GM18517 (cell line): ENCODE measurements around the gene GAD2.

Experiments
- ATAC-seq: cut with Tn5 transposase; IDR thresholded peaks from one replicate; pipeline ENCODE4 v1.9.1; 2021; ENCODE audit warnings: mild to moderate bottlenecking, moderate library complexity; ENCODE audit not compliant: unreplicated experiment

The GAD2 gene

GRCh38 chr10:26221541-26221940 is 5.0 kb downstream of the GAD2 start:
- no peak for ATAC-seq

- ATAC-seq, result no peak
Observed at GRCh38 chr10:26222563-26222962, 6.0 kb downstream of the GAD2 start.

GRCh38 chr10:26225322-26225721 is 8.7 kb downstream of the GAD2 start:
- ATAC-seq, result no peak

- no peak for ATAC-seq
Observed at GRCh38 chr10:26227786-26228185, 11.2 kb downstream of the GAD2 start.

- ATAC-seq, result no peak
Observed at GRCh38 chr10:26232174-26232573, 15.6 kb downstream of the GAD2 start.

DNA sequence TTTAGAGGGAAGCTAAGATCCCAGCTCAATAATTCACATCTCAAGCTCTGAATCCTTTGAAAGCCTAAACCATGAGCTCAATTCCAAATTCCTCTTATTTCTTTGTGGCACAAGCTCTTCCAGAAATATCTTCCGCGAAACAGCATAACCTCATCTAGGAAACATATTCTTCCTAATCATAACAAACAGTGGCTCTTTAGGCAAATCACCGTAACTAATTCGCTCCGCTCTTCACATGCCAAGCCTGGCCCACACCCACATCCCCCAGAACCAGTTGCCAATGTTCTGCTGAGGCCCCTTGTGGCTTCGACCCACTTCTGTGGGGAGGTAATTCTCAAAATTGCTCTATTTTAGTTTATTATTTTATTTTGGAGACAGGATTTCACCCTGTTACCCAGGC is 19.2 kb downstream of the GAD2 start:
- no peak for ATAC-seq

DNA sequence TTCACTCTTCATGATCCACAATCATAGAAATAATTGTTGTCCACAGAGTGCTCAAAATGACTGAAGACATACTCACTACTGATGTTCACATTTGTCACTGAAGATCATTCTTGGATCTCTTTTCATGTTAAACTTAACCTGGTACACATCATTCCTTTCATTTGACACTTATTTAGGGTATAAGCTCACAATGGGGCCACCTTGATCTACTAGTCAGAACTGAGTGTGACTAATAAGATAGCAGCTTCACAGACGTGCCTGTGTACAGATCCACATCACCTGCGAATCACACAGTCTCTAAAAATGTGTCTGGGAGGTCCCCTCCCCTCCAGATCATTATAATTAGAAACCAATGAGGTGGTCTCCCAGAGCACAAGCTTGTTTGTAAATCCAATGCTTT is 21.8 kb downstream of the GAD2 start:
- no peak for ATAC-seq

DNA sequence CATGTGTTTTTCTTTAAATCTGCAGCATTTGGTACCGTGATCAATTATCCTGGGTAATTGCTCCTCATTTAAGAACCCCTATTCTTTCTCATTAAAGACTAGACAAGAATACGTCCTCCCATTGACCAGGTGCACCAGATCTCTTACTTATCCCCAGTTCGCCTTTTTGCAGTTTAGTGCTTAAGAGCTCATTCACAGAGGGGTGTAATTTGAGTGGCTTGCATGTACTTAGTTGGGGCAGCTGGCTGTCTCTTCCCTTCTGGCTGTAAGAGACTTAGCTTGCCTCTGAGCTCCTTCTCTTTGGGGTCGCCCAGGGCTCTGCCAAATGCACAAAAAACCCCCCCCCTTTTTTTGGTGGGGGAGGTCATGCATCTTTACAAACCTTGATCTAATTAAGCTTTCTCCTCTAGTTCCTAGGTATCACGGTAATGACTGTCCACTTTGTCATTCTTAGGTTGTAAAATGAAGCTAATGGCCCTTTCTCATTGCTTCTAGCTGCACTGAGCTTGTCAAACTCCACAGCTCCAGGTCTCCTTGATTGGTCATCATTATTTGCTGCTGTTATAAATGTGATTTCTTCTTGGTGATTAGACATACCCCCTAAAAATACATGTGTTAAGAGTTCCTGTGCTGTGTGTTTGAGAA is 26.3 kb downstream of the GAD2 start:
- ATAC-seq, result no peak

GRCh38 chr10:26243351-26243720 is 26.8 kb downstream of the GAD2 start:
- ATAC-seq, result no peak

- ATAC-seq, result no peak
Observed at GRCh38 chr10:26249681-26250080, 33.1 kb downstream of the GAD2 start.

- no peak for ATAC-seq
Observed at GRCh38 chr10:26251925-26252324, 35.4 kb downstream of the GAD2 start.

- ATAC-seq, result no peak
Observed at GRCh38 chr10:26254616-26255015, 38.0 kb downstream of the GAD2 start.

- ATAC-seq, result no peak
Observed at GRCh38 chr10:26259341-26259740, 42.8 kb downstream of the GAD2 start.

GRCh38 chr10:26269754-26270153 is 53.2 kb downstream of the GAD2 start:
- ATAC-seq, result no peak

- no peak for ATAC-seq
Observed at GRCh38 chr10:26274391-26274790, 57.8 kb downstream of the GAD2 start.

GRCh38 chr10:26278295-26278694 is 61.7 kb downstream of the GAD2 start:
- ATAC-seq, result no peak

- ATAC-seq, result no peak
Observed at GRCh38 chr10:26290236-26290635, 73.7 kb downstream of the GAD2 start.

DNA sequence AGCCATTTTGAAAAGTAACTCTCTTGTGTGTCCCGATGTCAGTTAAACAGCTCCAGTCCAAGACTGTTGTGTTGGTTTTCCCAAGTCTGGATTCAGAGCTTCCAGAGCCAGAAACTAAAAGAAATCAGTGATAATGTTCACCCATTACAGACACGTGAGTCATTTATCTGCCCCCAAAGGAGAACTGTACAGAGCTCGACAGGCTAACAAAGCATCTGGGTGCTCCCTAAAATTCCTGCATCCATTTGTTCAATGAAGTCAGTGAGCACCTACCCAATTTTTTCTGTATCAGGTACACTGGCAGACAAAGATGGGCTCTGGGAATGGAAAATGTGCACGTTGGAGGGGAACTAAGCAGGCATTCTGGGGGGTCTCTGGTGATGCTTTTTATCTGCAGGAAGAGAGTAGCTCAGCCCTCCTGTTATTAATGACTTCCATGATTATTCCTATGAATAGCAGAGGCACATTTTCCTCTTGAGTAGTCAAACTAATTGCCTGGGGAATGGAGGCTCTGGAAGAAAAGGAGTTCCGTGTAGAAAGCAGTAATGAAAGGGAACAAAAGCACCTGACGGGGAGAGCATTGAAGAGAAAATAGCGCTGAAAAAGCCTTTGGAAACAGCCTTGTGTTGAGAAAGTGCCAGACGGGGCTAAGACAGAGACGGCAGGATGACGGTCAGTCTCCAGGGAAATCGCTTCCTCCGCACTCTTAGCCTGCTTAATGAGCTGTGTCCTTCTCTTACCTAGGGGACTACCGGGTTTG is 75.3 kb downstream of the GAD2 start:
- no peak for ATAC-seq

DNA sequence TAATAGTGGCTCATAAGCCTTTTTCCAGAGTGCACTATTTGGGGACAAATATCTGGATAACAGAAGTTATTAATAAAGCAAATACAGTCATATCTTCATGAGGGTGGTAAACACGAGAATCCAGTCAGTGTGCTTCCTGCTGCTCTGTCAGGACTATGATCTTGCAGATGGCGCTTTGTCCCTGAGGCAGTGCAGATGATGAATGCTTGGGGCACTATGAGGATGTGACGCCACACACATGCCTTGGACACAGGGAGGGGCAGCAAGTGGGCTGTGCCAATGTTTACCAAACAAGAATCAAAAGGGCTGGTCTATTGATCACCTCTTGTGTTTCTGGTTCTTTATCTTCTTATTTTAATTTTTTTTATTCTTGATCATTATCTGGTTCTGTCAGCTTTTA is 79.8 kb downstream of the GAD2 start:
- no peak for ATAC-seq

DNA sequence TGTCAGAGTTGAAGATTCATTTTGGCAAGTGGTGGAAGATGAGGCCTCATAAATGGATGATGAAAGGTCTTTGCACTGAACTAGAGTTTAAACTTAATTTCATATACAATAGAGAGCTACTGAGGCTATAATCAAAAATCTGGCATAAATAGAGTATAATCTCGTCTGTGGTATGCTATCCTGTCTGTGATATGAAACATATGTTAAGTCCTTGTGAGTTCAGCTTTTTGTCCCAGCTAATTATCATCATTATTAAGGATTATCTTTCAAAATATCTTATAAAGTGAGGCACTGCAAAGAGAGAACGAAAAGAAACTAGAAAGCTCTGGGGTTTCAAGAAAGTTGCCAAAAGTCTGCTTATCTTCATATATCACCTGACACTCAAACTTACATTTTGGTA is 83.4 kb downstream of the GAD2 start:
- no peak for ATAC-seq

- ATAC-seq, result no peak
Observed at GRCh38 chr10:26303366-26303765, 86.8 kb downstream of the GAD2 start.

DNA sequence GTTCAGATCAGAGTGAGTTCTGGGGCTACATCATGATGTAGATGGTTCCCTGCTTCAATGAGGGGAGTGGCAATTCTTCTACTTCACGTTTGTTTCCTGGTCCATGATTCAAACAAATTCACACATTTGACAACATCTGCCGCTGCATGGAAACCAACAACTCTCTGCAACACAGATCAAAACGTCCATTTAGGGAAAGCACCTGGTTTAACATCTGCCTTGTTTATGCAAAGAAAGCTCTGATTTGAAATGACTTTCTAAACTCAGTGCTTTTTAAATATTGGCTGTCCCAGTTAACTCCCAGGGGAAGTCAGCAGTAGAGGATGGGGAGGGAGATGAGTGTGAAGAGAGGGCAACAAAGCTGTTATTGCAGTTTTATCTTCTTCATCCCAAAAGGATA is 93.8 kb downstream of the GAD2 start:
- no peak for ATAC-seq
